Measurements from ENCODE around the gene ATP11A.

DNA sequence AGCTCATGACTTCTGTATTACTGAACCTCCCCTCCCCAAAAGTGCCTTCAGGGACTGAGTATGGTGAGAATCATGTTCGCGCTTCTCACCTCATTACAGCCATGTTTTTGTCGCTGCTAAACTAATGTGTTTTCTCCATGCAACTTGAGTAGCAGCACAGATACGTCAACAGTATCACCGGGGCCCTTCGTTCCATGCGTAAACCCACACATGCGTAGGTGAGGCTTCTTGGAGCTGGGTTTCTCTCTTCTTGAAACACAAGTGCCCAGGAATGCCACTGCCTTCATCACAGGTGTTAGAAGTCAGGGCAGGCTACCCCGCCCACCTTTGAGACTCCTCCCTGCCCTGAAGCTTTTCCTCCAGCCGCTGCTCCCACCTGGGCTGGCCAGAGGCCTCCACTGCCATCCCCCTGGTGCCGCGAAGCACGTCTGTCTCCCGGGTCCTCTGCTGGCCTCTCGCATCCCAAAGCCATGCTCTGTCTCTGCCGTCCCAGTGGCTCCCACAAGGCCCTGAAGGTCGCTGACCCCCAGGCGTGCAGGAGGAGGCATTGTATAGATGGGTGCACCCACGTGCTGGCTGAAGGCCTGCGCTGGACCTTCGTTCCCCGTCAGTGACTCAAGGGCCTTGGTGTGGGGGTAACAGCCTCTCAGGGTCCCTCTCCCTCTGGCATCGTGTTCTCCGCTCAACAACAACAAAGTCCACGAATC lies 143.9 kb downstream of the ATP11A start:
- TF ChIP-seq EZH2 (IDR thresholded peaks at IDR 0.05; ENCODE audit: low read length, unreplicated experiment), result no peak
- TF ChIP-seq, protein P1, sequence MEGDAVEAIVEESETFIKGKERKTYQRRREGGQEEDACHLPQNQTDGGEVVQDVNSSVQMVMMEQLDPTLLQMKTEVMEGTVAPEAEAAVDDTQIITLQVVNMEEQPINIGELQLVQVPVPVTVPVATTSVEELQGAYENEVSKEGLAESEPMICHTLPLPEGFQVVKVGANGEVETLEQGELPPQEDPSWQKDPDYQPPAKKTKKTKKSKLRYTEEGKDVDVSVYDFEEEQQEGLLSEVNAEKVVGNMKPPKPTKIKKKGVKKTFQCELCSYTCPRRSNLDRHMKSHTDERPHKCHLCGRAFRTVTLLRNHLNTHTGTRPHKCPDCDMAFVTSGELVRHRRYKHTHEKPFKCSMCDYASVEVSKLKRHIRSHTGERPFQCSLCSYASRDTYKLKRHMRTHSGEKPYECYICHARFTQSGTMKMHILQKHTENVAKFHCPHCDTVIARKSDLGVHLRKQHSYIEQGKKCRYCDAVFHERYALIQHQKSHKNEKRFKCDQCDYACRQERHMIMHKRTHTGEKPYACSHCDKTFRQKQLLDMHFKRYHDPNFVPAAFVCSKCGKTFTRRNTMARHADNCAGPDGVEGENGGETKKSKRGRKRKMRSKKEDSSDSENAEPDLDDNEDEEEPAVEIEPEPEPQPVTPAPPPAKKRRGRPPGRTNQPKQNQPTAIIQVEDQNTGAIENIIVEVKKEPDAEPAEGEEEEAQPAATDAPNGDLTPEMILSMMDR (conservative IDR thresholded peaks at IDR 0.05; ENCODE audit: low read depth, low read length), result no peak
